Activated CD4-positive, alpha-beta T cell treated with anti-CD3 and anti-CD28 coated beads, Interleukin-2, amount 50 U/mL, for 24 hours (primary cell): ENCODE results near the gene FOXC1.

Experiments used
- DNase-seq, 2 donors: peaks; one replicate each; pipeline ENCODE4 v3.0.0-alpha.2; 2020; ENCODE audit warnings: low read depth in 1 of 2, low spot score in 1 of 2

Gene FOXC1

GRCh38 chr6:1640476-1640875 lies 30.8 kb downstream of the FOXC1 start:
- no peak for DNase-seq

DNA sequence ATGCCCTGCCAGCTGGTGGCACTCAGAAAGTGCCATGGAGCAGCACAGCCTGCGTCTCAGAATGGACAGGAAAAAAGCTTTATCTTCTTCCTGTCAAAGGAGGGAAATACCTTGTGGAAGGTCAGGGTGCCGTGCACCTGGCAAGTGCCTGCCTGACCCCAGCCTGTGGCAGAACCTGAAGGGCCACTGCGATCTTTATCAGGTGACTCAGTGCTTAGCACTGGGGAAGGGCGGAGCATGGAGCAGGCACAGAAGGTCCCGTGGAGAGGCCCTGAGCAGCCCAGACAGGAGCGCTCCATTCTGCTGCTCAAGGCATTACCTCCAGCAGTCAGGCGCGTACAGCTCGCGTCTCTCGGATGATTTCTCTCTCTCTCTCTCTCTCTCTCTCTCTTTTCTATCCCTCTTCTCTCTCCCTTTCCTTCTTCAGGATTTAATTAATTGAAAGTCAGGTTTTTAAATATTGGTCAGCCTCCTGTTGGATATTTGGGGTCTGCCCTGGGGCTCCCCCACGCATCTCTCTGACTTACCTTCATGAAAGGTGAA lies 31.7 kb downstream of the FOXC1 start:
- no peak for DNase-seq

DNA sequence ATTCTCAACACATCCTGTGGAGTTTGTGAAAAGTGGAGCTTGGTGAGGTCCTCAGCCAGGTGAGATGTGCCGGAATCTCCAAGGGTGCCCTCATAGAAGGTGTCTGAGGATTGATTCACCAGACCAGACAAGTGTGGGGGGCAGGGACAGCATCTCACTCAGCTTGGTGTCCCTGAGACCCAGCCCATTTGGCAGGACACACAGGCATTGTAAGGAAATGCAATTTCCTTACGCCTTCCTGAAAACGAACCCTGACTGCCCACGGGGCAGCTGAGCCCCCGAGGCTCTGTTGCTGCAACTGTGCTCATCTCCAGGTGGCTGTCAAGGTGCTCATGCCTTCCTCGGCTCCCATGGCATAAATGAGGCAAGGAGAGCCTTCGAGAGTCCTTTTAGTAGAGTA lies 33.4 kb downstream of the FOXC1 start:
- no peak for DNase-seq

DNA sequence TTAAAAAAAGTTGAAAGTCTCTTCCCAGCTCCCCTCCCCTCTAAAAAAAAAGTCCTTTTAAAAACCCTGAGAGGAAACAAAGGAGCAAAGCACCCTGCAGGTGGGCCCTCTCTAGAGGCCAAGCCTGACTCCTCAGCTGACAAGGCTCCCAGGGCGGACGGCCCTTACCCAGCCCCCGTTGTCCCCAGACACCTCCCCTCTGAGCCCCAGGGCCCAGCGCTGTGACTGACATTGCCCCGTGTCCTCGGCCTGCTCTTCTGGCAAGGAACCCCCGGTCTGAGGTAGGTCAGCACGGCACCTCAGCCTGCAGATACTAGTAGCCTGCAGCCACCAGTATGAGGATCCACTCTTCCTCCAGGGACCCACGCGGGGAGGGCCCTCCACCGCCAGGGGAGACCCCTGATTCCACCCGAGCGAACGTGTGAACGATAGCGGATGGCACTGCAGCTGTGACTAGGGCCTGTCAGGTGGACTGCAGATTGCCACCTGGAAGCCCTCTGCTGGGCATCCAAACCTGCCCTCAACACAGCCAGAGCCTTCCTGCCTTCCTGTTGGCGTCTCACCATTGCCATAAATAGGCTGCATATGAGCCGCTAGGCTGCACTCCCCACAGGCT lies 34.2 kb downstream of the FOXC1 start:
- no peak for DNase-seq

GRCh38 chr6:1644516-1645060 lies 34.9 kb downstream of the FOXC1 start:
- DNase-seq = no peak

DNA sequence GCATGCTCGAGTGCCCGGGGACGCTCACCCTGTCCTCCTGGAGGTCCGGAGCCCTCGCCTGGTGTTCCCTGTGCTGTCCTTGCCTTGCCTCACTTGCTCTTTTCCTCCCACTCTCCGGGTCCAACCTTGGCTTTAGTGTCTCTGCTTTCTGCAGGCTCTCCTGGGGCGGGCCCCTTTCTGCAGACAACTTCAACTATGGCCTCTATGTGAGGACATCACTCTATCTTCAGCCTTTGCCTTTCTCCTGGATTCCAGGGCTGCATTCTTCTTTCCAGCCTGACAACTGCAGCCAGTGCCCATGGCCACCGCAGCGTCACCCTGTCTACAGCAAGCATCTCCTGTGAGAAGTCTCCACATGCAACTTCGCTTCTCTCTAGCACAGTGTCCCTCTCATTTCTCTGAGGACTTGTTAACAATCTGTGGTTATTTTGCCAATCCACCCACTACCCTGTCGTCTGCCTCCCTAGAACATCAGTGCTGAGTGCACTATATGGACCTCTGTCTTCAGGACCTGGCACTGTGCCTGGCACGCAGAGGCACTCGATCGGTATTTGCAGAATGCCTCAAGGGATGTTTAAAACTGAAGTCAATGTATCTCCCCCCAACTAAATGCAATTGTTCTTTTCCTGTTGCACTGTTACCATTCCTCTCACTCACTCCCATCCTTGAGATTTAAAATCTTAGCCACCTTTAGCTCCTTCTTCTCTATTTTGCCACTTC lies 35.9 kb downstream of the FOXC1 start:
- DNase-seq = no peak

DNA sequence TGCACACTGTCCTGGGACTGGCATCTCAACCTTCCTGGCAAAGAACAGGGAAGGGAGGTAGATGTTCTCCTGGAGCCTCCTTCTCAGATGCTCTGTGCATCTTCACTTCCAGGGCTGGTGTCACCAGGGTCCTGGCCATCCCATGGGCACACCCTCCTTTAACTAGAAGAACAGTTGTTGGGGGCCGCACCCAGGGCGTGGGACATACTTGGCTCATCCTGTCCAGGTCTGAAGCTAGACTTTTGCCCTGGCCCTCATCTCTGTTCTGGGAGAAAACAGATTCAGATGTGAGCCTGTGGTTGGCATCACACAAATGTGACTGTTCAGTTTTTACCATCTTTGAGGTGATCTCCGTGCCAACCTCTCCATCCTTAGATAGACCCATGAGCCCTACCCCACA lies 41.6 kb downstream of the FOXC1 start:
- DNase-seq = no peak

- no peak for DNase-seq
These were observed 43.1 kb downstream of the FOXC1 start for GRCh38 chr6:1652842-1653241.

DNA sequence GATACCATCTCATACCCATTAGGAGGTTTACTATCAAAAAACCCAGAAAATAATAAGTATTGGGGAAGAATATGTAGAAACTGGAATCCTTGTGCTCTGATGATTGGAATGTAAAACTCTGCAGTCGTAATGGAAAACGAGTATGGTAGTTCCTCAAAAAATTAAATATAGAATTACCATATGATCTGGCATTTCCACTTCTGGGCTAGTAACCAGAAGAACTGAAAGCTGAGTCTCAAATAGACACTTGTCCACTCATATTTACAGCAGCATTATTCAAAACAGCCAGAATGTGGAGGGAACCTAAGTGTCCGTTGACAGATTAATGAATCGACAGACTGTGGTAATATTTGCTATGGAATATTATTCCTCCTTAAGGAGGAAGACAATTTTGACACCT lies 44.3 kb downstream of the FOXC1 start:
- DNase-seq = no peak

DNA sequence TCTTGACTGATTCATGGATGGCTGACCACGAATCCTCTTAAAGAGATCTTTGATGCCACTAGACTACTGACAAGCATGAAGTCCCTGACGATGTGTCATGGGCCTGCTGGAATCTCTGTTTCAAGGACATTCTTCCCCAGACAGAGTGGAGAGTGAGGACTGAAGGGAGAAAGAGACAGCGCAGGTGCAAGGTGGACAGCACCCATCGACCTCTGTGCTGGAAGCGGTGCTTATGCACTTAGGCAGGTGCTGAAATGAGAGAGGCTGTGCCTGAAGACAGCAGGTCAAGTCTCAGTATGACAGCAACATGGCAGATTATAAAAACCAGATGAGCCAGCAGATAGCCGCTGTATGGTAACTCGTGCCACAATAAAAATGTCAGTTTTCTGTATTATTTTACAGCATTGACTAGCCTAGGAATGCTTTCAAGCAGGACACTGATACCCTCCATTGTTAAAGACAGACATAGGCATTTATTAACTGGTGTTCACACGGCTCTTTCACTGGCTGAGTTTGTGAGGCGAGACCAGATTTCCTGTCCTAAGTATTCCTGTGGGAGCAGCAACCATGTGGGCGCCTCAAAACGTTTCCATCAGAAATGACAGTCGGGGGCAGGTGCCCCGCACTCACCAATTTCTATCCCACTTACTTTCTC lies 47.5 kb downstream of the FOXC1 start:
- DNase-seq = no peak

DNA sequence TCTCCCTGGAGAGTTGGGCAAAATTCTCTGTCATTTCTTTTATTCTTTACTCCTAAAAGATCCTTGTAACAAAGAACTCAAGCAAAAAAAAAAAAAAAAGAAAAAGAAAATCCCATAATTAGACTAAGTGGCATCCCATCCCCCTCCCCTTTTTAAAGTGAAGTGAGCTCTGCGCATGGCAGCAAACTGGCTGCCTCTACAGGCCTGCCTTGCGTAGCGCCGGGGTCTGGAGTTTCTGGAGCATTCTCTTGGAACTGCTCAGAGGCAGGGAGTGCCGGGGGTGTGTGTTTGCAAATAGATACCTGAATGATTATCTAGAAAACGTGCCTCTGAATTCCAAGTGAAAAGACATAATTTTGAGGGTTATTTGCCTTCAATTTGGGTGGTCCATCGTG lies 48.1 kb downstream of the FOXC1 start:
- DNase-seq = no peak

GRCh38 chr6:1658212-1659005 lies 48.7 kb downstream of the FOXC1 start:
- DNase-seq = no peak

DNA sequence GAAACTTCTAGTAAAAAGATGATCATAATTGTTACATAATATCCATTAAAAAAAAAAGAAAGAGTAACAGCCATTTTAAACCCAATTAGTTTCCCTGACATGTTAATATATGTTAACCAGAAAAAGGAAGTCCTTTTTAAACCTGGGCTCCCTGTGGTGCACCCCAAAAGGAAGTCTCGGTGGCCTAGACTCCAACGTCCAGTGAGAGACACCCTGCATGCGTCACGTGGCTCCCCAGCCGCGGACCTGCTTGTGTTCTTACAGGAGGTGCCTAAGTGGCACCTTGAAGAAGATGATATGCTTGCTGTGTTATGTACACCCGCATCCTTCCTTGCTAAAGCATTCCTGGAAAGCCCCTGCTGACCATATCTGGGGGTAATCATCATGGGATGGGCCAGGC lies 50.1 kb downstream of the FOXC1 start:
- no peak for DNase-seq

- no peak for DNase-seq
These were observed 52.8 kb downstream of the FOXC1 start for GRCh38 chr6:1662534-1662933.
